GM21529 (cell line): ENCODE results near the gene GPR161.
"Not testable (repeated sequence)": the region's sequence is repeated elsewhere in the genome, so short reads cannot be mapped to it uniquely, and the experiment has no call there.

Experiments
- ATAC-seq: cut with Tn5 transposase; IDR thresholded peaks from one replicate; pipeline ENCODE4 v1.9.1; 2021; ENCODE audit not compliant: unreplicated experiment

GPR161 gene

GRCh38 chr1:168136709-168137514 is at the start of gene GPR161:
Gene GPR161, minus strand, starts transcription at chr1:168136930. Its CDS starts 32,080 bp downstream, at chr1:168104850.
- no peak for ATAC-seq

GRCh38 chr1:168181063-168181720 is 44.5 kb upstream of the GPR161 start:
- not testable (repeated sequence) for ATAC-seq

GRCh38 chr1:168180148-168180524 is 43.4 kb upstream of the GPR161 start:
- no peak for ATAC-seq

GRCh38 chr1:168179438-168180147 is 42.9 kb upstream of the GPR161 start:
- no peak for ATAC-seq

- ATAC-seq = peak; percentile 93
These were observed 42.1 kb upstream of the GPR161 start, which contains the start of gene TIPRL for GRCh38 chr1:168178638-168179437. Gene TIPRL, plus strand, starts transcription at chr1:168178962. Its CDS starts 116 bp downstream, at chr1:168179078.

GRCh38 chr1:168178227-168178637 is 41.5 kb upstream of the GPR161 start:
- no peak for ATAC-seq

GRCh38 chr1:168172250-168172915 is 35.7 kb upstream of the GPR161 start:
- ATAC-seq = no peak

GRCh38 chr1:168170564-168171508 is 34.1 kb upstream of the GPR161 start:
- no peak for ATAC-seq

GRCh38 chr1:168167806-168168205 is 31.1 kb upstream of the GPR161 start:
- no peak for ATAC-seq

- no peak for ATAC-seq
These were observed 28.0 kb upstream of the GPR161 start for GRCh38 chr1:168164771-168165170.

GRCh38 chr1:168163670-168164069 is 26.9 kb upstream of the GPR161 start:
- no peak for ATAC-seq

GRCh38 chr1:168161459-168161858 is 24.7 kb upstream of the GPR161 start:
- ATAC-seq = no peak

- no peak for ATAC-seq
These were observed 23.2 kb upstream of the GPR161 start for GRCh38 chr1:168159979-168160378.

- ATAC-seq = no peak
These were observed 22.5 kb upstream of the GPR161 start for GRCh38 chr1:168159251-168159650.

GRCh38 chr1:168157638-168158037 is 20.9 kb upstream of the GPR161 start:
- ATAC-seq = no peak

GRCh38 chr1:168155910-168156309 is 19.2 kb upstream of the GPR161 start:
- ATAC-seq = no peak

GRCh38 chr1:168154707-168155106 is 18.0 kb upstream of the GPR161 start:
- ATAC-seq = not testable (repeated sequence)

- no peak for ATAC-seq
These were observed 15.2 kb upstream of the GPR161 start for GRCh38 chr1:168151935-168152334.

- ATAC-seq = no peak
These were observed 13.6 kb upstream of the GPR161 start for GRCh38 chr1:168150283-168150682.
